Measurements from ENCODE around the gene PCLO. TPM values are rescaled to one million over a fixed set of nuclear protein-coding genes. Genes with fewer than 3 reads are reported as not detected.

Gene PCLO
- total RNA-seq, 1 donor: 0.36 TPM

GRCh38 chr7:82975811-82976468 is 186.7 kb downstream of the PCLO start:
- H3K4me1 ChIP-seq (ENCODE audit: insufficient read depth, low read length): no peaks in the 10 kb centered on the region
- H3K9me3 ChIP-seq (ENCODE audit: low read depth, low read length): no peaks in the 10 kb centered on the region
- H3K4me3 ChIP-seq (ENCODE audit: insufficient read depth, low read length): no peak overlapping the region
- no peaks in the 10 kb centered on the region for H3K36me3 ChIP-seq (ENCODE audit: insufficient read depth, low read length)
- no peak for TF ChIP-seq CTCF (IDR thresholded peaks at IDR 0.05; ENCODE audit: extremely low read depth, low read depth, low read length)
- no peak for DNase-seq (ENCODE audit: insufficient read length, low spot score, missing footprints)
- no peaks in the 10 kb centered on the region for H3K79me2 ChIP-seq (ENCODE audit: insufficient read depth, low read length)
- no peaks in the 10 kb centered on the region for H4K20me1 ChIP-seq (ENCODE audit: insufficient read depth, low read length)
- no peak overlapping the region for H3K4me2 ChIP-seq (ENCODE audit: insufficient read depth, low read length)
- no peak overlapping the region for H3K27ac ChIP-seq (ENCODE audit: low read depth, low read length)
- H2AFZ ChIP-seq (ENCODE audit: low read length): no peak overlapping the region
- H3K27me3 ChIP-seq (ENCODE audit: insufficient read depth, low read length): no peaks in the 10 kb centered on the region

DNA sequence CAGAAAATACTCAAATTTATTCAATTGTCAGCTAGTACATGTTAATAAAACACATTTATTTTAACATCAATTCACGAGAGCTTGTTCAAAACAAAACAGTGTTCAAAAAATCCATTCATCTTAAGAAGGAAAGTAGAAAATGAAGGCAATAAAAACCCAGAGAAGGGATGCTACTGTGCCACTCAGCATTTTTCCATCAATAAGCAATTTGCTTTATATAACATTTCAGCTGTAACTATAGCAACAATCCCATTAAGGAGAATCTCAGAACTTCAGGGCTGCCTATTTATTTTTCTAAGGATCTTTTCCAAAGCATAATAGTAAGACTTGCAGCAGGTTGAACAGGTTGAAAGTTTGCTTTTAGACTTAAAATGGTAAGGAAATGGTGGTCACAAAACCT is 190.5 kb downstream of the PCLO start:
- no peaks in the 10 kb centered on the region for H3K4me1 ChIP-seq (ENCODE audit: insufficient read depth, low read length)
- H3K9me3 ChIP-seq (ENCODE audit: low read depth, low read length): no peaks in the 10 kb centered on the region
- TF ChIP-seq CTCF (IDR thresholded peaks at IDR 0.05; ENCODE audit: extremely low read depth, low read depth, low read length): no peak
- no peak overlapping the region for H3K4me3 ChIP-seq (ENCODE audit: insufficient read depth, low read length)
- H3K36me3 ChIP-seq (ENCODE audit: insufficient read depth, low read length): no peaks in the 10 kb centered on the region
- no peak overlapping the region for H3K4me2 ChIP-seq (ENCODE audit: insufficient read depth, low read length)
- no peaks in the 10 kb centered on the region for H3K27me3 ChIP-seq (ENCODE audit: insufficient read depth, low read length)
- no peaks in the 10 kb centered on the region for H3K79me2 ChIP-seq (ENCODE audit: insufficient read depth, low read length)
- no peak overlapping the region for H3K27ac ChIP-seq (ENCODE audit: low read depth, low read length)
- H2AFZ ChIP-seq (ENCODE audit: low read length): no peak overlapping the region
- no peaks in the 10 kb centered on the region for H4K20me1 ChIP-seq (ENCODE audit: insufficient read depth, low read length)
- DNase-seq (ENCODE audit: insufficient read length, low spot score, missing footprints): no peak

DNA sequence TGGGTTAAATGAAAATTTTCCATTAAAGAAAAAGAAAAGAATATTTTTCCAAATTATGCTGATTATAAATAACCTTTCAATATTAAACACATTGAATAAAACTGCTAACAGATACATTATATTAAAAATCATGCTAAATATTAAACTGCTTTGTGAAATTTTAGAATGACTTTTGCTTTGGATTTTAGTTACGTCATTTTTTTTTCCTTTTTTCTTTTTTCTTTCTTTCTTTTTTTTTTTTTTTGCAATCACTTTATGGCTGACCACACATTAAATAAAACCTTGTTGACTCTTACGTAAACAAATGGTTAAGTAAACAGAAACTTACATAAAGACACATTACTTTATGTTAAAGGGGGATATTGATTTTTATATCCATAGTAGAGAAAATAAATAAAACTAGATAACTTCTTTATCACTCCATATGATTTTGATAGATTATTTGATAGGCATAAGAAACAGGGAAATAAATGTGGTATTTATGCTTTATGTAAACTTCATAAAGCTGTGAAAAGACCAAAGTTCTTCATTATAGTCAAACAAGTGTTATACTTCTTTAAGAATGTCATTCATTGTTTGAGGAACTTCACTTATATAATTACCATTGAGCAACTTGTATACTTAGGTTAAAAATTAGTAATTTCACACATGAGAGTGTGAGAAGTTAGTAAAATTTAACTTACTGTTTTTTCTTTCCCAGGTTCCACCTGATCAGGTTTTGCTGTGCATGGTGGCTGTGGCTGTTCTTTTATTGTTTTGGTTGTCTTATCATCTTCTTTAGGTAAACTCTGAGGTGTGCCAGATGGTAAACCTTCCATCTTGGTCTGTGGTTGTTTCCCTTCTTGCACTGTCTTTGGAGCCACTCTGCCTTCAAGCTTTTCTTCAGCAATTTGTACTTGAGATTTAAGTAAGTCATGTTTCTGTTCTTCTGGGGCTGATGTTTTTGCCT is 197.3 kb downstream of the PCLO start:
- no peak overlapping the region for H3K27ac ChIP-seq (ENCODE audit: low read depth, low read length)
- no peaks in the 10 kb centered on the region for H3K27me3 ChIP-seq (ENCODE audit: insufficient read depth, low read length)
- H3K4me3 ChIP-seq (ENCODE audit: insufficient read depth, low read length): no peak overlapping the region
- no peak overlapping the region for H3K4me2 ChIP-seq (ENCODE audit: insufficient read depth, low read length)
- H4K20me1 ChIP-seq (ENCODE audit: insufficient read depth, low read length): no peaks in the 10 kb centered on the region
- H3K9me3 ChIP-seq (ENCODE audit: low read depth, low read length): no peaks in the 10 kb centered on the region
- H3K36me3 ChIP-seq (ENCODE audit: insufficient read depth, low read length): no peaks in the 10 kb centered on the region
- no peak for TF ChIP-seq CTCF (IDR thresholded peaks at IDR 0.05; ENCODE audit: extremely low read depth, low read depth, low read length)
- H3K4me1 ChIP-seq (ENCODE audit: insufficient read depth, low read length): no peaks in the 10 kb centered on the region
- no peaks in the 10 kb centered on the region for H3K79me2 ChIP-seq (ENCODE audit: insufficient read depth, low read length)
- no peak for DNase-seq (ENCODE audit: insufficient read length, low spot score, missing footprints)
- H2AFZ ChIP-seq (ENCODE audit: low read length): no peak overlapping the region

Measured in osteoblast (primary cell).